ENCODE results near the gene ISG20L2. TPM values are rescaled to one million over a fixed set of nuclear protein-coding genes. Genes with fewer than 3 reads are reported as not detected.

Gene ISG20L2
- total RNA-seq, 2 experiments from 2014 or later: 40.6 to 44.5 TPM

DNA sequence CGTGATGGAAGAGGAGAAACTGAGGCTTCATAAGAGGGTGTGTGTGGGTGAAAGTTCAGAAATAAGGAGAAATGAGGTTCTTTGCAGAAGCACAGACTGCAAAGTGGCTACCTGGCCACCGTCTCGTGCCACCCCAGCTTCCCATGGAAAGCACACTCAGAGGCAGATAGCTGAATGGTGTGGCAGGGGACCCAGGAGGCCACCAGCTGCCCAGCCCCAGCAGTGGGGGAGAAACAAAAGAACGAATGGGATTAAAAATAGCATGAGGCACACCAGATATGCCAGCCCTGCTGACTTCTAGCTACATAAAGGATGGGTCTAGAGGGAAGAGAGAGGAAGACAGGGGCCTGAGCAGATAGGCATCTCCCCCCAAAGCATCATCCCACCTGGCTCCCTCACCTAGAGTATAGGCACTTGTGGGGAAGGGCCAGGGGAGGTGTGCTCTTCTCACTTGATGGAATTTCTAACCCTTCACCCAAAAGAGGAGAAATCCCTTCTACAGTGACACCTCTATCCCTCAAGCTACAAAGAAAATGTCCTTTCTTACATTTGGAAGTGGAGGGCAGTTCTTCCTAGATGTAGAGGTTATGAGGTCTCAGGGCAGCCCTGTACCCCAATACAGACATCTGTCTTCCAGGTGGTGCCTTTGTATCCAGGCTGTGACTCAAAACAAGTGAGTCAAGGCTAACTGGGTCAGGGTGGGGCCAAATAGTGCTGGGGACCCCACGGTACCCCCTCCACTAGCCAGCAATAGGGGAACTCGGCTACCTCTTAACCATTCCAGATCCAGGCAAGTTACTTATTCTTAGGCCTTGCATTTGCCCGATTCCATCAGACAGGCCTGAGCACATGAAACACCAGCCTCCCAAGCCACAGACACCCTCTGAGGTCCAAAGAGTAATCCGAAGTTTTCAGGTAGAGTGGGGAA, 19.4 kb upstream of the ISG20L2 start:
- POLR2A ChIA-PET: interaction anchor here (0.8 to 4.4 kb wide), 5 partner anchors 8 to 60 kb away, joined by 3 to 39 read pairs (median 5); partner anchors contain the start of genes ISG20L2, METTL25B and PRCC
- H3K27me3 Mint-ChIP-seq: no peaks in the 10 kb centered on the region
- H3K27ac Mint-ChIP-seq: peak overlapping the region; percentile 98
- H3K4me3 Mint-ChIP-seq: peak overlapping the region; percentile 92
- peaks cover 52% of the 10 kb centered on the region for H3K4me1 Mint-ChIP-seq (ENCODE audit: low read depth)
- DNase-seq (no peak), ATAC-seq (no peak)
- CTCF ChIA-PET: interaction anchor here (1.2 to 3.1 kb wide), 3 partner anchors 21 to 110 kb away, joined by 3 to 26 read pairs (median 3); partner anchors contain the start of gene METTL25B
- H3K9me3 Mint-ChIP-seq: no peaks in the 10 kb centered on the region
- H3K36me3 Mint-ChIP-seq (ENCODE audit: low read depth): peaks cover 57% of the 10 kb centered on the region
- no peak for TF ChIP-seq CTCF (IDR thresholded peaks at IDR 0.05)
- intact Hi-C loops (cut with micrococcal nuclease): no loop called here

- intact Hi-C loops (cut with micrococcal nuclease): no loop called here
- peak overlapping the region; percentile 98 for H3K27ac Mint-ChIP-seq
- H3K9me3 Mint-ChIP-seq: no peaks in the 10 kb centered on the region
- H3K27me3 Mint-ChIP-seq: no peaks in the 10 kb centered on the region
- peaks cover 58% of the 10 kb centered on the region for H3K4me1 Mint-ChIP-seq (ENCODE audit: low read depth)
- POLR2A ChIA-PET: interaction anchor here (0.8 to 4.4 kb wide), 5 partner anchors 9 to 61 kb away, joined by 3 to 39 read pairs (median 5); partner anchors contain the start of genes ISG20L2, METTL25B and PRCC
- no peak for TF ChIP-seq CTCF (IDR thresholded peaks at IDR 0.05)
- H3K4me3 Mint-ChIP-seq: peak overlapping the region; percentile 92
- H3K36me3 Mint-ChIP-seq (ENCODE audit: low read depth): peaks cover 67% of the 10 kb centered on the region
- DNase-seq (peak; percentile 85), ATAC-seq (peak; percentile 22)
- CTCF ChIA-PET: interaction anchor here (1.2 to 3.1 kb wide), 3 partner anchors 20 to 111 kb away, joined by 3 to 26 read pairs (median 3); partner anchors contain the start of gene METTL25B
Observed at GRCh38 chr1:156746728-156747631, 18.4 kb upstream of the ISG20L2 start.

GRCh38 chr1:156746406-156746727, 17.8 kb upstream of the ISG20L2 start:
- no peak for ATAC-seq
- CTCF ChIA-PET: interaction anchor here (1.3 to 3.1 kb wide), 2 partner anchors 19 to 111 kb away, joined by 3 to 26 read pairs; partner anchors contain the start of gene METTL25B
- peak overlapping the region; percentile 94 for H3K27ac Mint-ChIP-seq
- H3K36me3 Mint-ChIP-seq (ENCODE audit: low read depth): peaks cover 71% of the 10 kb centered on the region
- H3K4me3 Mint-ChIP-seq: peak overlapping the region; percentile 92
- H3K4me1 Mint-ChIP-seq (ENCODE audit: low read depth): peaks cover 63% of the 10 kb centered on the region
- TF ChIP-seq CTCF (IDR thresholded peaks at IDR 0.05): no peak
- intact Hi-C loops (cut with micrococcal nuclease): no loop called here
- H3K9me3 Mint-ChIP-seq: no peaks in the 10 kb centered on the region
- no peak for DNase-seq
- H3K27me3 Mint-ChIP-seq: no peaks in the 10 kb centered on the region
- POLR2A ChIA-PET: interaction anchor here (1.0 to 4.4 kb wide), 2 partner anchors 10 to 16 kb away, joined by 3 to 39 read pairs; partner anchors contain the start of genes ISG20L2 and METTL25B

GRCh38 chr1:156745881-156746280, 17.3 kb upstream of the ISG20L2 start:
- TF ChIP-seq CTCF (IDR thresholded peaks at IDR 0.05): no peak
- peak overlapping the region; percentile 94 for H3K27ac Mint-ChIP-seq
- H3K4me1 Mint-ChIP-seq (ENCODE audit: low read depth): peaks cover 65% of the 10 kb centered on the region
- ATAC-seq (no peak), DNase-seq (no peak)
- POLR2A ChIA-PET: interaction anchor here (1.0 to 4.4 kb wide), 2 partner anchors 9 to 16 kb away, joined by 3 to 39 read pairs; partner anchors contain the start of genes ISG20L2 and METTL25B
- no peak overlapping the region for H3K4me3 Mint-ChIP-seq
- intact Hi-C loops (cut with micrococcal nuclease): no loop called here
- no peaks in the 10 kb centered on the region for H3K27me3 Mint-ChIP-seq
- CTCF ChIA-PET: interaction anchor here (3.1 kb wide), 1 partner anchor 19 kb away, joined by 26 read pairs; the partner anchor contains the start of gene METTL25B
- H3K36me3 Mint-ChIP-seq (ENCODE audit: low read depth): peaks cover 74% of the 10 kb centered on the region
- H3K9me3 Mint-ChIP-seq: no peaks in the 10 kb centered on the region
